SK-N-DZ (cell line): Measurements from ENCODE around the gene RPL27. TPM values are rescaled to one million over a fixed set of nuclear protein-coding genes. Genes with fewer than 3 reads are reported as not detected.
"Not testable (repeated sequence)": the region's sequence is repeated elsewhere in the genome, so short reads cannot be mapped to it uniquely, and the experiment has no call there.

Source experiments
- DNase-seq: peaks from one replicate; pipeline ENCODE4 v3.0.0-alpha.2; 2015; ENCODE audit warnings: low spot score
- polyA plus RNA-seq, 2 experiments: library from polyadenylated mRNA; depleted of rRNA; stranded (reverse); fragments of >200 nt; gene quantifications; 2 replicates each; pipeline ENCODE4 v1.2.3, GENCODE V29; 2014

The RPL27 gene
- polyA plus RNA-seq (2014; cell fraction: cytosol; rRNA removed): 3,079 and 3,305 TPM in 2 replicates
- 2,009 and 2,107 TPM in 2 replicates for polyA plus RNA-seq (2014; cell fraction: nucleus; rRNA removed)

- DNase-seq: peak; percentile 100
Observed at GRCh38 chr17:42997984-42998938, at the start of gene RPL27. RPL27 (plus strand) TSS chr17:42998419; CDS start chr17:42998751, 332 bp downstream.

GRCh38 chr17:42950044-42950783 lies 48.0 kb upstream of the RPL27 start:
- no peak for DNase-seq

- no peak for DNase-seq
Observed at GRCh38 chr17:42953669-42954068, 44.5 kb upstream of the RPL27 start.

GRCh38 chr17:42964161-42964932 lies 33.9 kb upstream of the RPL27 start, which contains the start of gene AARSD1:
AARSD1 (minus strand) TSS chr17:42964454; CDS start chr17:42964440, 14 bp downstream.
- peak; percentile 94 for DNase-seq

- DNase-seq: no peak
Observed at GRCh38 chr17:42967925-42968324, 30.3 kb upstream of the RPL27 start.

GRCh38 chr17:42969001-42969581 lies 29.1 kb upstream of the RPL27 start:
- no peak for DNase-seq

- DNase-seq: no peak
Observed at GRCh38 chr17:42971589-42971988, 26.6 kb upstream of the RPL27 start.

GRCh38 chr17:42973323-42973722 lies 24.9 kb upstream of the RPL27 start:
- DNase-seq: not testable (repeated sequence)

GRCh38 chr17:42975265-42975664 lies 23.0 kb upstream of the RPL27 start:
- DNase-seq: no peak

GRCh38 chr17:42975701-42976100 lies 22.5 kb upstream of the RPL27 start:
- not testable (repeated sequence) for DNase-seq

- DNase-seq: peak; percentile 94
Observed at GRCh38 chr17:42979511-42980273, 18.5 kb upstream of the RPL27 start, which contains the start of gene PTGES3L. PTGES3L (minus strand) TSS chr17:42980080; CDS start chr17:42980053, 27 bp downstream.

- peak; percentile 89 for DNase-seq
Observed at GRCh38 chr17:42980274-42980765, 17.9 kb upstream of the RPL27 start, which contains the start of gene RUNDC1. RUNDC1 (plus strand) TSS chr17:42980565; CDS start chr17:42980577, 12 bp downstream.

- peak; percentile 61 for DNase-seq
Observed at GRCh38 chr17:42980766-42981397, 17.3 kb upstream of the RPL27 start.

- DNase-seq: no peak
Observed at GRCh38 chr17:42982266-42982665, 16.0 kb upstream of the RPL27 start.

- no peak for DNase-seq
Observed at GRCh38 chr17:42985225-42985624, 13.0 kb upstream of the RPL27 start.

- no peak for DNase-seq
Observed at GRCh38 chr17:42989141-42989540, 9.1 kb upstream of the RPL27 start.

GRCh38 chr17:42989726-42990652 lies 8.2 kb upstream of the RPL27 start:
- DNase-seq: no peak

- DNase-seq: no peak
Observed at GRCh38 chr17:42991471-42991870, 6.7 kb upstream of the RPL27 start.
